Endometrial microvascular endothelial cells (primary cell): ENCODE measurements around the gene PLSCR1. TPM values are rescaled to one million over a fixed set of nuclear protein-coding genes. Genes with fewer than 3 reads are reported as not detected.
"Not testable (repeated sequence)": the region's sequence is repeated elsewhere in the genome, so short reads cannot be mapped to it uniquely, and the experiment has no call there.

Experiments
- in situ Hi-C: cut with HindIII; loops from 2 replicates; pipeline ENCODE4 v1.10.0; 2017; ENCODE audit warnings: low sequenced_read_pairs, low pct_unique_long_range_greater_than_20kb; ENCODE audit errors: inconsistent ontology term
- total RNA-seq: library from RNA; depleted of rRNA; stranded (reverse); fragments of >200 nt; gene quantifications from one replicate; pipeline ENCODE4 v1.2.3, GENCODE V29; 2015; ENCODE audit errors: inconsistent ontology term

Gene PLSCR1
- total RNA-seq, 1 donor from 2014 or later: 101 TPM

DNA sequence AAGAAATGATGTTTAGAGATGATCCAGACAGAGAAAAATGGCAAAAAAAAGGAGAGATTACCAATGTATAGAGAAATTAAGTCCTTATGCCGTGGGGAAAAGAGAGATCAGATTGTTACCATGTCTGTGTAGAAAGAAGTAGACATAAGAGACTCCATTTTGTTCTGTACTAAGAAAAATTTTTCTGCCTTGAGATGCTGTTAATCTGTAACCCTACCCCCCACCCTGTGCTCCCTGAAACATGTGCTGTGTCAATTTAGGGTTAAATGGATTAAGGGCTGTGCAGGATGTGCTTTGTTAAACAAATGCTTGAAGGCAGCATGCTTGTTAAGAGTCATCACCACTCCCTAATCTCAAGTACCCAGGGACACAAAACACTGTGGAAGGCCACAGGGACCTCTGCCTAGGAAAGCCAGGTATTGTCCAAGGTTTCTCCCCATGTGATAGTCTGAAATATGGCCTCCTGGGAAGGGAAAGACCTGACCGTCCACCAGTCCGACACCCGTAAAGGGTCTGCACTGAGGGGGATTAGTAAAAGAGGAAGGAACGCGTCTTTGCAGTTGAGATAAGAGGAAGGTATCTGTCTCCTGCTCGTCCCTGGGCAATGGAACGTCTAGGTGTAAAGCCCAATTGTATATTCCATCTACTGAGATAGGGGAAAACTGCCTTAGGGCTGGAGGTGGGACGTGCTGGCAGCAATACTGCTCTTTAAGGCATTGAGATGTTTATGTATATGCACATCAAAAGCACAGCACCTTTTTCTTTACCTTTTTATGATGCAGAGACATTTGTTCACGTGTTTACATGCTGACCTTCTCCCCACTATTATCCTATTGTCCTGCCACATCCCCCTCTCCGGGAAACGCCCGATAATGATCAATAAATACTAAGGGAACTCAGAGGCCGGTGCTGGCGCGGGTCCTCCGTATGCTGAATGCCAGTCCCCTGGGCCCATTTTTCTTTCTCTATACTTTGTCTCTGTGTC lies 21.9 kb downstream of the PLSCR1 start:
- in situ Hi-C loops: not testable (repeated sequence)

DNA sequence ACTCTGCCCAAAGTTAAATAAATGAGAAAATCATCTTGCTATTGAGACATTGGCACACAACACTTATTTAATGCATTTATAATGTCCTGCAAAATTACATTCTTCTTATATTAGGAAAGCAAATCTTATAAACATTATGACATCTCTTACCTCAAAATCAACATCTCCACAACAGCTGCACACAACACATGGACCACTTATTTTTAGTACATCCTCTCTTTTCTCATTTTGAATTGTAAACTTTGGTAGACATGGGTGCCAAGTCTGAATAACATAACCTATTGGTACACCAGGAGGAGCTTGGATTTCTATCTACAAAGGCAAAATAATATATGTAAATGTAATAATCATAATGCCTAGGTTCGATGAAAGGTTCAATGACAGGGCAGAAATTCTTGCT lies 23.0 kb downstream of the PLSCR1 start:
- in situ Hi-C loops: no loop called here

DNA sequence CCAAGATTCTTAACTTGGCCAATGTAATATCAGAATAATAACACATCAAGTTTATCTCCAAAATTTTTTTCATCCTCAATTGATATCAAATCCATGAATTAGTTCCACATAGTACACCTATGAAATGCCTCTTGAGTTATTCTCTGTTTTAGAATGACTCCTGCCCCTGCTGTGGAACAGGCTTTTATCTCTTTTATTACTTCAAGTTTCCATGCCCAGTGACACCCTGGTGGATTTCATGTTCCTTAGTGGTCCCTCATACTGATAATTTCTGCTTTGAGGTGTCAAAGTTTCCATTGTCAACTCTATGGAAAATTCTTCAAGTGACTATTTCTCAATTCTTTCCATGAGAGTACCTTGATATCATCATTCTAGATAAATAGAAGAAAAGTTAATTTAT lies 24.6 kb downstream of the PLSCR1 start:
- in situ Hi-C loops: no loop called here

GRCh38 chr3:146517684-146518435 lies 26.5 kb downstream of the PLSCR1 start:
- in situ Hi-C loops: no loop called here

DNA sequence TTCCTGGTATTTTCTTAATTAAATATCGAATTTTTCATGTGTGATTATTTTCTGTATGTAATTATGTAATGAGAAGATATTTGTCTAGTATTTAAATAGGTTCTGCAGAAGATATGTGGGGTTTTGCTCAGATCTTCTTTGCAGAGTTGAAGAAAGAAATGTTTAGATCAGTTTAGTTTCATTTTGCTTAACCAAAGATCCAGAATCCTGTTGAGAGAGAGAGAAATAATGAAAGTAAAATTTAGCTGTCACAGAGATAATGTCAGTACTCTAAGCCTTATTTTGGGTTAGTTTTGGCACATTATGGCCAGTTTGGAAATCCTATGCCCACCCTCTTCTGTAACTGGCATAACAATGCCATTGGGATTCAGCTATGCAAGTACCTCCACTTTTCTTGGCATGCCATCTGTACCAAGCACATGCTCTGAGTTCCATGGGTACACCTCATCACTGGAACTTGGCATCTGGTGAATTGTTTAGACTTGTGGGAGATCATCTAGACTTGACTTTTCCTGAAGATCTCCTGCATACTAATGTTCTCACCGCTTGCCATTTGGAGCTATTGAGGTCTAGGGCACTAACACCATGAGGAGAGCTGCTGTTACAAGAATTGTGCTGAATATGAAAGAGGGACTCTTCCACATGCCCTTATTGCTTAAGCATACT lies 30.9 kb downstream of the PLSCR1 start:
- in situ Hi-C loops: no loop called here

GRCh38 chr3:146511402-146512134 lies 32.8 kb downstream of the PLSCR1 start:
- in situ Hi-C loops: no loop called here

GRCh38 chr3:146507331-146508120 lies 36.9 kb downstream of the PLSCR1 start:
- in situ Hi-C loops: no loop called here

GRCh38 chr3:146505516-146505915 lies 38.9 kb downstream of the PLSCR1 start:
- in situ Hi-C loops: no loop called here

GRCh38 chr3:146504498-146505197 lies 39.8 kb downstream of the PLSCR1 start:
- in situ Hi-C loops: no loop called here

- in situ Hi-C loops: no loop called here
Measured at GRCh38 chr3:146503461-146504202, 40.8 kb downstream of the PLSCR1 start.

- in situ Hi-C loops: no loop called here
Measured at GRCh38 chr3:146502887-146503460, 41.4 kb downstream of the PLSCR1 start.

DNA sequence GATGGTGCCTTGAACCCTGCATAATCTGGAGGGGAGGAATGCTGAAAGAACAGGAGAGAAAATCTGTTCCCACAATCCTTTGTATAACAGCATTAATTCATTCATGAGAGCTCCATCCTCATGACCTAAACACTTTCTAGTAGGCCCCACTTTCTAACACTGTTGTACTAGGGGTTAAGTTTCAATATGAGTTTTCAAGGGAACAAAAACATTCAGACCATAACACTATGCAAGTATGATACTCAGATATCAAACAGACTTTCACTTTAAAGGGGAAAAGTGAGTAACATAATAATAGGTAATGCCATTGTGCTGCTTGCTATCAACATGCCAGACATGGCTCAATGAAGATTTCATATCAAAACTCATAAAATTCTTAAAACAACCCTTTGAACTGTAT lies 42.7 kb downstream of the PLSCR1 start:
- in situ Hi-C loops: no loop called here

GRCh38 chr3:146499701-146500100 lies 44.7 kb downstream of the PLSCR1 start:
- in situ Hi-C loops: no loop called here

- in situ Hi-C loops: no loop called here
Measured at GRCh38 chr3:146498002-146498736, 46.2 kb downstream of the PLSCR1 start.

GRCh38 chr3:146497145-146497843 lies 47.1 kb downstream of the PLSCR1 start:
- in situ Hi-C loops: not testable (repeated sequence)
